A549 treated with dexamethasone at 1 μM for 4 hours (cell line): ENCODE measurements around the gene SERPINA3. TPM values are rescaled to one million over a fixed set of nuclear protein-coding genes. Genes with fewer than 3 reads are reported as not detected.

ENCODE experiments used
- total RNA-seq: library from RNA; stranded (reverse); fragments of 200-300 nt; extraction: Qiagen RNA extraction; gene quantifications from 5 replicates; pipeline ENCODE4 v1.2.3, GENCODE V29; 2022

SERPINA3 gene
- 10.4 to 14.2 TPM (median 12.6 TPM) in 5 replicates for total RNA-seq

DNA sequence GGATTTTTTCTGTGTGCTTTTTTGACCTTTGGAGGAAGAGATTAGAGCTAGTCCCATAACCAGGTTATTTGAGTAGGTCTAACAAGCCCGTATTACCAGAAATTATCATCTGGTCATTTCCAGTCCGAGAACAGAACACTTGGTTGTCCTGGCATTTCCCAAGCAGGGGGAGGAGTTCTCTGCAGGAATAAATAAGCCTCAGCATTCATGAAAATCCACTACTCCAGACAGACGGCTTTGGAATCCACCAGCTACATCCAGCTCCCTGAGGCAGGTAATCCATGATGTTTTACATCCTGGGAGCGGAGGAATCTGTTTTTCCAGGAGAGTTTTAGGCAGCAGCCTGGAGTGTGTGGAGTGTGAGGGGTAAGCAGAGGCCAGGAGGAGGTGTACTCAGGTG, at the start of gene SERPINA3:
Gene SERPINA3 (plus strand): TSS at position 218 of the 400 bp plus-strand sequence. CDS start 2,051 bp downstream, outside the sequence.

DNA sequence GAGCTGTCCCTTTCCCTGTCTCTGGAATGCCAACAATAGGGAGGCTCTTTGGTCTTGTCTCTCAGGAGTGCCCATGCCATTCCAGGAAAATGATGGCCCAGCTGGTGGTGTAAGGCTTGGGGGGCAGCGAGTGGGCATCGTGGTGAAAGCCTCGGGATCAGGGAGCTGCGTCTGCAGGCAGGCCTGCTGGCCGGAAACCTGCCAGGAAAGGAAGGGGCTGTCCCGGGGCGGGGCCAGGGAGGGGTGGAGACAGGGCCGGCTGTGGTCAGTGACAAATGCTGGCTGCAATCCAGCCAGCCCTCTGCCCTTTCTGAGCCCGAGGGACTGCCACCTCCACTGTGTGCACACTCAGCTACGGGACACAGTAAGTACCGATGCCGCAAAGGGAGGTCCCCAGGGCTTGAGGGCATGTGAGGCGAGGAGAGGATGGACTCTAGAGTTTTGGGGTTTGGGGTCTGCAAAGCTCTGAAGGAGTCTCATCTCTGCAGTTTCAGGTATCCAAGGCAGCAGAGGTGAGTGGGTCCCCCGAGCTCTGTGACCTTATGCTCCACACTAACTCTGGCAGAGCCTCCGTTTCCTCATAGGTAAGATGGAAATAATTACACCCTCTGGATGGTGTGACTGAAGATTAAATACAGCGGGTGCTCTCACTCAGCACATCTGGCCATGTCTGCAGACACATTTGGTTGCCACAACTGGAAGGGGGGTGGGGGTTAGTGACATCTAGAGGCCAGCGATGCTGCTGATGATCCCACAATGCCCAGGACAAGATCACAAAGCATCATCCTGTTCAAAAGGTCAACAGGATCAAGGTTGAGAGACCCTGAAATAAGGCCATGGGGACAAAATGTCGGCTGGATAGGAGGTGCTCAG, 30.8 kb upstream of the SERPINA3 start, which contains the start of gene SERPINA5:
Gene SERPINA5 (plus strand): TSS at position 300 of the 873 bp plus-strand sequence. CDS start 5,937 bp downstream, outside the sequence.

Other genes with a start within 250 kb of the SERPINA3 start
- 0.08 TPM in 1 of 5 replicates, not detected in the others for gene SERPINA2, start 245.7 kb upstream of the SERPINA3 start, total RNA-seq
- gene SERPINA1, start 223.8 kb upstream of the SERPINA3 start, total RNA-seq = 1.2 to 2.8 TPM (median 2.2 TPM) in 5 replicates
- not detected in 5 replicates for gene SERPINA11, start 159.6 kb upstream of the SERPINA3 start, total RNA-seq
- not detected in 5 replicates for gene SERPINA9, start 136.2 kb upstream of the SERPINA3 start, total RNA-seq
- gene SERPINA12, start 102.9 kb upstream of the SERPINA3 start, total RNA-seq = 0.06 TPM in 1 of 5 replicates, not detected in the others
- gene SERPINA4, start 50.9 kb upstream of the SERPINA3 start, total RNA-seq = 0.07 to 0.12 TPM (median 0.09 TPM) in 3 of 5 replicates, not detected in the others
- 0.07 to 0.27 TPM (median 0.17 TPM) in 5 replicates for gene SERPINA5, start 31.0 kb upstream of the SERPINA3 start, total RNA-seq
- 0.22 to 0.39 TPM (median 0.31 TPM) in 5 replicates for gene GSC, start 157.7 kb downstream of the SERPINA3 start, total RNA-seq